Measurements from ENCODE around the gene RNF26. TPM values are rescaled to one million over a fixed set of nuclear protein-coding genes. Genes with fewer than 3 reads are reported as not detected.

Gene RNF26
- total and polyA plus RNA-seq, 4 donors = 6.3 to 19.1 (median 11.1) TPM

- TF ChIP-seq TAF1 (conservative IDR thresholded peaks at IDR 0.05) (no peak), JUND (IDR thresholded peaks at IDR 0.05) (no peak), NR2F2 (IDR thresholded peaks at IDR 0.05) (no peak), EGR1 (IDR thresholded peaks at IDR 0.05; ENCODE audit: low read depth in 2 of 2) (no peak)
These were observed 10.1 kb downstream of the RNF26 start (continued) for GRCh38 chr11:119344291-119345010.

- Histone ChIP-seq H3K4me1 (ENCODE audit: control insufficient read depth in 4 of 4, insufficient read depth in 4 of 4, low read length in 3 of 4) (peaks cover 0 to 6% (median 0%) of the 10 kb centered on the region in 4 donors), H3K4me3 (ENCODE audit: low read depth in 1 of 3, low read length in 3 of 3) (no peak overlapping the region), H3K9ac (ENCODE audit: low read depth in 1 of 2, low read length in 2 of 2) (no peak overlapping the region), H3K9me3 (ENCODE audit: control insufficient read depth in 4 of 4, low read length in 3 of 4) (no peaks in the 10 kb centered on the region), H3K36me3 (ENCODE audit: control insufficient read depth in 4 of 4, insufficient read depth in 3 of 4, low read depth in 1 of 4, low read length in 3 of 4) (no peaks in the 10 kb centered on the region), H3K27ac (ENCODE audit: low read depth in 1 of 2, low read length in 2 of 2) (no peak overlapping the region), H3K27me3 (ENCODE audit: control insufficient read depth in 4 of 4, insufficient read depth in 4 of 4, low read length in 3 of 4) (no peaks in the 10 kb centered on the region)
- WGBS = 87% methylated on average over 12 of the region's 12 CpGs
- no peak for DNase-seq (ENCODE audit: low spot score)
- no peak for TF ChIP-seq YY1 (IDR thresholded peaks at IDR 0.05)
- TF ChIP-seq GABPA (IDR thresholded peaks at IDR 0.05 in 1 of 2, conservative IDR thresholded peaks at IDR 0.05 in 1 of 2) = no peak
- TF ChIP-seq MAX (IDR thresholded peaks at IDR 0.05) = no peak
- TF ChIP-seq ZBTB33 (IDR thresholded peaks at IDR 0.05) = no peak
- TF ChIP-seq ATF3 (IDR thresholded peaks at IDR 0.05) = no peak
- TF ChIP-seq REST (IDR thresholded peaks at IDR 0.05) = no peak
- no peak for TF ChIP-seq EGR1 (IDR thresholded peaks at IDR 0.05; ENCODE audit: low read depth in 2 of 2)
- TF ChIP-seq RXRA (IDR thresholded peaks at IDR 0.05) = no peak
- no peak for TF ChIP-seq CTCF (IDR thresholded peaks at IDR 0.05; ENCODE audit: low read depth, low read length, missing input control)
These were observed 11.4 kb downstream of the RNF26 start for GRCh38 chr11:119345685-119346084.

All from liver (tissue), 9 donors.